ENCODE results near the gene PARP9.

- TF ChIP-seq POLR2A (IDR thresholded peaks at IDR 0.05; ENCODE audit: extremely low read depth, insufficient read length) (no peak), CTCF (IDR thresholded peaks at IDR 0.05; ENCODE audit: low read depth, low read length) (no peak), MAX (IDR thresholded peaks at IDR 0.05; ENCODE audit: low read depth, low read length) (no peak)
Measured at GRCh38 chr3:122594025-122594424, 29.9 kb upstream of the PARP9 start.
